Ramos (cell line): Measurements from ENCODE around the gene MYH9.
"Not testable (repeated sequence)": the region's sequence is repeated elsewhere in the genome, so short reads cannot be mapped to it uniquely, and the experiment has no call there.

Experiments
- in situ Hi-C: fragments of 300-500 bp; cut with MboI; formaldehyde crosslinking; loops from one replicate; pipeline ENCODE4 v1.14.3; 2022; ENCODE audit warnings: low sequenced_read_pairs; ENCODE audit not compliant: unreplicated experiment

Gene MYH9

GRCh38 chr22:36300396-36301212, 87.2 kb downstream of the MYH9 start:
- in situ Hi-C loops, result no loop called here

GRCh38 chr22:36299911-36300310, 87.9 kb downstream of the MYH9 start:
- in situ Hi-C loops, result no loop called here

- in situ Hi-C loops, result no loop called here
These were observed 88.5 kb downstream of the MYH9 start for GRCh38 chr22:36299295-36299694.

DNA sequence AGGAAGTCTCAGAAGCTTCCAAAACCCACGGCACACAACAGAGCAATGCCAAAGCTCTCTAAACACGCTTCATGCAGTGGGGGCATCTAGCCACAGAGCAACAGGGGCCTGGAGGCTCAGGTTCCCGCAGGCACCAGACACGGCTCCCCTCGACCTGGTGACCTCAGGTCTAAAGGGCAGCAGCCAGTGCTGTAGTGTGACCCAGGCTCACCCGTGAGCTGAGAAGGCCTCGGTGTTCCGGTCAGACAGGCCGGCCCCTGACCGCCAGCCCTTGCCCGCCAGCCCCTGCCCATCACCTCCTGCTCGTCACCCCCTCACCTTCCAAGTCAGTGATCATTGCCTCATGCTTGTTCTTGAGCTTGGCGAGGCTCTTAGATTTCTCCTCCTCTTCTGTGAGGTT, 89.2 kb downstream of the MYH9 start:
- in situ Hi-C loops, result no loop called here

- in situ Hi-C loops, result no loop called here
These were observed 89.6 kb downstream of the MYH9 start for GRCh38 chr22:36298118-36298517.

- in situ Hi-C loops, result no loop called here
These were observed 90.2 kb downstream of the MYH9 start for GRCh38 chr22:36297568-36297967.

GRCh38 chr22:36296690-36297089, 91.1 kb downstream of the MYH9 start:
- in situ Hi-C loops, result no loop called here

DNA sequence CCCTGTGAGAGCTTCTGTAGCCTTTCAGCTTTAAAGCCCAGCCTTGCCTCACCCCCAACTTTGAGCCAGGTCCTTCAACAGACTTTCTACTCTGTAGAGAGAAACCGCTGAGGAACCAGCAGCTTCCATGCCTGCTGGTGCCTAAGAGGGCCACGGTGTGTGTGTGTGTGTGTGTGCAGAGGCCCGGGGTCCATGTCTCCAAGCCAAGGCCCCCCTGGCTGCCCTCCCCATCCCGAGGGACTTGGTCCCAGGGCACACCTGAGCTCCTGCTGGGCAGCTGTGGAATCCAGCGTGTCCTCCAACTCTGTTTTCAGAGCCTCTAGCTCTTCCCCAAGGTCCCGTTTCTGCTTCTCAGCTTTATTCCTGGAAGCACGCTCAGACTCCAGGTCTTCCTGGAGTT, 92.5 kb downstream of the MYH9 start:
- in situ Hi-C loops, result no loop called here

- in situ Hi-C loops, result no loop called here
These were observed 93.0 kb downstream of the MYH9 start for GRCh38 chr22:36294801-36295200.

DNA sequence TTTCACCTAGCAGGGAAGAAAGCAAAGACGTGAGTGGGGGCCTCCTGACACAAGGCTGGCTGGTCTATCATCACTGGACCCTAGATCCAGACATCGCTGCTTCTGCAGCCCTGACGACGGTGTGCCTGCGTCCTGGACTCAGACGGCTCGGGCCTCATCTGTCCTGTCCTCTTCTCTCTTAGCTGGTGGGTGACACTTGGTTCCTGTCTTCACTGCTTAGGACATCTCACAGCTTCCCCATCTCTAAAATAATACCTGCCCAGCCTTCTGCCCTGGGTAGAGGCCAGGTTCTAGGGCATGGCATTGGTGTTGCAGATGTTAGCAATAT, 93.5 kb downstream of the MYH9 start:
- in situ Hi-C loops, result no loop called here

DNA sequence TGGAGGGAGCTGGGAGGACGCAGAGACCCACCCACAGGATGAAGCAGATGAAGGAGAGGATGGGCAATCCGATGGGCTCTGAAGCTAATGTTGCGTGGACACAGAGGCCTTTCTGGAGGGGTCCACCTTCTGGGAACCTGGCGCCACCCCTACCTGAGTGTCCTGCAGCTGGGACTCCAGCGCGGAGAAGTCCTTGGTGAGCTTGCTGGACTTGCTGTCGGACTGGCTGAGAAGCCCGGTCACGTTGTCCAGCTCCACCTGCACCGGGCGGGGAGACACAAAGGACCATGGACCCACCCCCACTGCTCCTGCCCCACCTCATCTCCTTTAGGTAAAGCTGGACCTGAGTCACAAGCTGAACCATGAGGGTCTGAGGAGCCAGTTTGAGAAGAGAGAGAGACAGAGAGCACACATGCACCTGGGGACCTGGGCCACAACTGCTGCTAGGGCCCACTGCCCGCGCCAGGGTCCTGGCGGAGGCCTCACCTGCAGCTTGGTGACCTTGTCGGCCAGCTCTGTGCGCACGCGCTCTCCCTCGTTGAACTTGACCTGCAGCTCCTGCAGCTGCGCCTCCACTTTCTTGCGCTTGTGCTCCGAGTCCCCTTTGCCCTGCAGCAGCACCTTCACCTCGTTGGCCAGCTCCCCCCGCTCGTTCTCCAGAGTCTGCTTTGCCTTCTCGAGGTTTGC, 94.0 kb downstream of the MYH9 start:
- in situ Hi-C loops, result no loop called here

DNA sequence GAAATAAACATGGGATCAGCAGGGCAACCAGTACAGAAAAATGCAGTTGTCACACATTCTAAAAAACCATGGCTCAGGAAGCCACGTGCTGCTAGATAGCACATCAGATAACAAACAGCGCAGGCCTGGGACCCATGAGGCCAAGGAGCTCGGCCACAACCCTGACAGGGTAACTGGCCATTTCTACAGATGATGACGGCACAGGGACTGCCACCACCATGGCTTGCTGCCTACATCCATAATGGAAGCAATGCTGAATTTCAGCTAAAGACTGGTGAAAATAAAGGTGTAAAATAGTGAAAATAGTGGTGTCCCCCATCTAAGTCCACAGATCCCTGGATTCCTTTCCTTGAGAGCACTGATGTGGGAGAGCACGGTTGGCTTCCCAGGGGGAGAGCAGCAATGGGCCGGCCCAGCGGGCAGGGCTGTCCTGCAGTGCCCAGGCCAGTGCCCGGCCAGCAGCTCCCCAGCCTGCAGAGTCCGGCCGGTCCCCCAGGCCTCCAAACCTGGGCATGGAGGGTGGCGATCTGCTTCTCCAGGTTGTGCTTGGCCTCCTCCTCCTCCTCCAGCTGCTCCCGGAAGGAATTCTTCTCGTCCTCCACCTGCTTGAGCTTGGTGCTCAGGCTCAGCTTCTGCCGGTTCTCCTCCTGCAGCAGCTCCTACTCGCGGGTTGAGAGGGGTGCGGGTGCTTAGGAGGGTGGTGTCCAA, 94.8 kb downstream of the MYH9 start:
- in situ Hi-C loops, result no loop called here

- in situ Hi-C loops, result no loop called here
These were observed 95.7 kb downstream of the MYH9 start for GRCh38 chr22:36291831-36292740.

DNA sequence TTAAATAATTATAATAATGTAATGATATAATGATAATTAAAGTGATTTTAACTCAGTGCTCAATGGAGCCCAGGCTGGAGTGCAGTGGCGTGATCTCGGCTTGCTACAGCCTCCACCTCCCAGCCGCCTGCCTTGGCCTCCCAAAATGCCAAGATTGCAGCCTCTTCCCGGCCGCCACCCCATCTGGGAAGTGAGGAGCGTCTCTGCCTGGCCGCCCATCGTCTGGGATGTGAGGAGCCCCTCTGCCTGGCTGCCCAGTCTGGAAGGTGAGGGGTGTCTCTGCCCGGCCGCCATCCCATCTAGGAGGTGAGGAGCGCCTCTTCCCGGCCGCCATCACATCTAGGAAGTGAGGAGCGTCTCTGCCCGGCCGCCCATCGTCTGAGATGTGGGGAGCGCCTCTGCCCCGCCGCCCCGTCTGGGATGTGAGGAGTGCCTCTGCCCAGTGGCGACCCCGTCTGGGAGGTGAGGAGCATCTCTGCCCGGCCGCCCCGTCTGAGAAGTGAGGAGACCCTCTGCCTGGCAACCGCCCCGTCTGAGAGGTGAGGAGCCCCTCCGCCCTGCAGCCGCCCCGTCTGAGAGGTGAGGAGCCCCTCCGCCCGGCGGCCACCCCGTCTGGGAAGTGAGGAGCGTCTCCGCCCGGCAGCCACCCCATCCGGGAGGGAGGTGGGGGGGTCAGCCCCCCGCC, 97.2 kb downstream of the MYH9 start:
- in situ Hi-C loops, result not testable (repeated sequence)

DNA sequence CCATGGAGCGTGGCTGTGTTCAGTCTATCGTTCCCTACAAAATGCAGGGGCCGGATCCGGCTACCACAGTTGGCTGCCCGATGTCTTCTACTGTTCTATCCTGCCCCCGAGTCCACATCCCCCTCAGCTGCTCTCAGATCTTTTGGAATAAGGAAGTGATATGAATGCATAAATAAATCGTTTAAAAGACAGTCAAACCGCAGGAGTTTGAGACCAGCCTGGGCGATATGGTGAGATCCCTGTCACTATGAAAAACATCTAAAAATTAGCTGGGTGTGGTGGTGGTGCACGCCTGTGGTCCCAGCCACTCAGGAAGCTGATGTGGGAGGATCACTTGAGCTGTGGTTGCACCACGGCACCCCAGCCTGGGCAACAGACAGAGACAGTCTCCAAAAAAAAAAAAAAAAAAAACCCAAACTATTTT, 97.8 kb downstream of the MYH9 start:
- in situ Hi-C loops, result not testable (repeated sequence)

GRCh38 chr22:36289406-36289870, 98.3 kb downstream of the MYH9 start:
- in situ Hi-C loops, result no loop called here

- in situ Hi-C loops, result no loop called here
These were observed 99.0 kb downstream of the MYH9 start for GRCh38 chr22:36288571-36289405.

GRCh38 chr22:36287881-36288515, 99.8 kb downstream of the MYH9 start:
- in situ Hi-C loops, result no loop called here
